Endothelial cell of umbilical vein (primary cell): Measurements from ENCODE around the gene ETAA1. TPM values are rescaled to one million over a fixed set of nuclear protein-coding genes. Genes with fewer than 3 reads are reported as not detected.

ENCODE experiments used
- BruUV-seq: library from RNA; stranded (reverse); fragments of 400-500 nt; replicated peaks from 2 replicates; lab custom pipeline; 2021; lab: Mats Ljungman, UMichigan
- CTCF ChIA-PET: fragments of 300-600, 350-600 bp; sonication (Branson Sonifier 250); formaldehyde crosslinking; loops from one replicate; lab custom pipeline; 2021; ENCODE audit warnings: antibody characterized with exemption, inconsistent platforms; lab: Charles Lee
- POLR2A ChIA-PET: fragments of 300-600, 350-600 bp; sonication (Branson Sonifier 250); formaldehyde crosslinking; loops from one replicate; lab custom pipeline; 2021; ENCODE audit warnings: antibody characterized with exemption, inconsistent platforms; lab: Charles Lee
- DNase-seq: peaks from one replicate; pipeline ENCODE4 v3.0.0-alpha.2; 2011; ENCODE audit warnings: low read depth, low spot score
- FAIRE-seq: peaks from 2 replicates; lab custom pipeline; 2011; peaks lifted over from hg19 to GRCh38; lab: Jason Lieb, UNC
- H2AFZ ChIP-seq: 2 replicates; pipeline ENCODE4 v1.6.0; 2012; ENCODE audit warnings: low read depth, low read length, control low read depth, inconsistent platforms
- H3K27ac ChIP-seq: 2 replicates; pipeline ENCODE4 v1.5.1; 2011; ENCODE audit warnings: low read depth, mild to moderate bottlenecking, control low read depth, low read length, moderate library complexity; ENCODE audit not compliant: insufficient read depth
- H3K27me3 ChIP-seq, 2 experiments: 2 replicates each; pipeline versions ENCODE4 v1.6.0 to v1.6.1; 2011; ENCODE audit warnings: low read length in 2 of 2, mixed read lengths in 1 of 2; ENCODE audit not compliant: control insufficient read depth in 2 of 2, insufficient read depth in 2 of 2
- H3K36me3 ChIP-seq, 2 experiments: 2 replicates in 1 of 2; 3 replicates in 1 of 2; pipeline ENCODE4 v1.5.1; 2011; ENCODE audit warnings: low read length in 2 of 2, mild to moderate bottlenecking in 1 of 2, moderate library complexity in 1 of 2; ENCODE audit not compliant: control insufficient read depth in 2 of 2, insufficient read depth in 2 of 2; ENCODE audit errors: extremely low read depth in 1 of 2
- H3K4me1 ChIP-seq: 3 replicates; pipeline ENCODE4 v1.5.1; 2011; ENCODE audit warnings: mild to moderate bottlenecking, low read length; ENCODE audit not compliant: control insufficient read depth, insufficient read depth; ENCODE audit errors: extremely low read depth
- H3K4me2 ChIP-seq: 2 replicates; pipeline ENCODE4 v1.6.1; 2011; ENCODE audit warnings: low read length, control low read depth, mixed read lengths; ENCODE audit not compliant: insufficient read depth
- H3K4me3 ChIP-seq, 3 experiments: fragments of 200-600 bp in 1 of 3; sonication (generic), shearing (Covaris generic) in 1 of 3; replicated peaks in 1 of 3; 2 replicates each; pipeline ENCODE4 v1.5.1; 2011 to 2016; ENCODE audit warnings: control low read depth in 3 of 3, low read length in 3 of 3, mild to moderate bottlenecking in 2 of 3, inconsistent platforms in 1 of 3, low read depth in 1 of 3, moderate library complexity in 1 of 3; ENCODE audit not compliant: insufficient read depth in 1 of 3
- H3K79me2 ChIP-seq: 2 replicates; pipeline ENCODE4 v1.6.0; 2012; ENCODE audit warnings: low read length, inconsistent platforms; ENCODE audit not compliant: control insufficient read depth, insufficient read depth
- H3K9ac ChIP-seq: replicated peaks from 2 replicates; pipeline ENCODE3; 2011; ENCODE audit warnings: low read length, control low read depth; ENCODE audit not compliant: insufficient read depth; ENCODE audit errors: extremely low read depth
- H3K9me1 ChIP-seq: replicated peaks from 3 replicates; pipeline ENCODE4 v1.6.0; 2011; ENCODE audit warnings: mild to moderate bottlenecking, low read length; ENCODE audit not compliant: control insufficient read depth, insufficient read depth; ENCODE audit errors: extremely low read depth
- H3K9me3 ChIP-seq: replicated peaks from 2 replicates; pipeline ENCODE4 v1.5.1; 2012; ENCODE audit warnings: low read length, inconsistent platforms; ENCODE audit not compliant: control insufficient read depth, insufficient read depth
- H4K20me1 ChIP-seq: replicated peaks from 2 replicates; pipeline ENCODE3; 2011; ENCODE audit warnings: mild to moderate bottlenecking, low read length; ENCODE audit not compliant: control insufficient read depth, insufficient read depth; ENCODE audit errors: extremely low read depth
- CTCF ChIP-seq, 2 donors: IDR thresholded peaks; 1 replicate in 1 of 2; 2 replicates in 1 of 2; pipeline ENCODE4 v1.5.1; 2011; ENCODE audit warnings: low read length in 2 of 2, mild to moderate bottlenecking in 2 of 2, moderate library complexity in 2 of 2, control low read depth in 1 of 2, inconsistent platforms in 1 of 2, low read depth in 1 of 2; ENCODE audit not compliant: insufficient read depth in 1 of 2; ENCODE audit errors: extremely low read depth in 1 of 2
- EZH2 ChIP-seq: IDR thresholded peaks from 2 replicates; pipeline ENCODE4 v1.6.1; 2012; ENCODE audit warnings: borderline replicate concordance, low read depth, mild to moderate bottlenecking, moderate library complexity, low read length, inconsistent platforms; ENCODE audit not compliant: severe bottlenecking
- FOS ChIP-seq: IDR thresholded peaks from 2 replicates; pipeline ENCODE4 v1.6.1; 2011; ENCODE audit warnings: mild to moderate bottlenecking, low read length, moderate library complexity, borderline replicate concordance; ENCODE audit not compliant: insufficient read depth
- GATA2 ChIP-seq: IDR thresholded peaks from 2 replicates; pipeline ENCODE4 v1.7.0; 2011; ENCODE audit warnings: low read depth, mild to moderate bottlenecking, moderate library complexity, mixed read lengths, low read length; ENCODE audit not compliant: insufficient read length, insufficient read depth
- JUN ChIP-seq: IDR thresholded peaks from 2 replicates; pipeline ENCODE4 v1.6.1; 2011; ENCODE audit warnings: borderline replicate concordance, low read depth; ENCODE audit not compliant: insufficient read length, insufficient read depth
- MAX ChIP-seq: IDR thresholded peaks from 2 replicates; pipeline ENCODE4 v1.6.1; 2011; ENCODE audit not compliant: insufficient read depth, insufficient read length
- MYC ChIP-seq: IDR thresholded peaks from one replicate; pipeline ENCODE4 v1.6.1; 2011; ENCODE audit warnings: mild to moderate bottlenecking, low read depth, low read length
- POLR2A ChIP-seq: IDR thresholded peaks from 2 replicates; pipeline ENCODE4 v1.6.1; 2012; ENCODE audit warnings: low read depth, mild to moderate bottlenecking, control low read depth, low read length
- POLR2AphosphoS5 ChIP-seq: IDR thresholded peaks from 2 replicates; pipeline ENCODE4 v1.6.1; 2012; ENCODE audit warnings: low read depth, mild to moderate bottlenecking, control low read depth, low read length, moderate library complexity; ENCODE audit not compliant: insufficient read depth
- dilution Hi-C: fragments of 300-500 bp; cut with MboI; formaldehyde crosslinking; loops from one replicate; pipeline ENCODE4 v1.15.0; 2019; ENCODE audit warnings: low sequenced_read_pairs; ENCODE audit not compliant: extremely low pct_ligation_motif_present
- intact Hi-C: fragments of 100-400 bp; cut with micrococcal nuclease; formaldehyde crosslinking; loops from one replicate; pipeline ENCODE4 v1.10.0; 2022
- polyA plus RNA-seq, 4 experiments: library from polyadenylated mRNA; depleted of rRNA in 3 of 4; stranded (reverse) in 3 of 4; unstranded in 1 of 4; fragments of >200 nt; gene quantifications; 2 replicates each; pipeline versions ENCODE4 v1.2.1 to v1.2.3, GENCODE V29; 2011 to 2012; ENCODE audit warnings: missing spikeins in 1 of 4
- total RNA-seq: library from RNA; stranded (reverse); gene quantifications from 2 replicates; pipeline ENCODE4 v1.2.3, GENCODE V29; 2021

The ETAA1 gene
- total and polyA plus RNA-seq, 2 donors (not counting 3 experiments of a cell fraction or from before 2014, with no cell fraction given) = 4.9 to 15.9 TPM

- FAIRE-seq (no peak), DNase-seq (no peak)
- H3K4me2 ChIP-seq = no peak overlapping the region
- H3K27ac ChIP-seq = no peak overlapping the region
- H4K20me1 ChIP-seq = no peaks in the 10 kb centered on the region
- no TSS peak for BruUV-seq
- TF ChIP-seq POLR2A (no peak), JUN (no peak), CTCF (IDR thresholded peaks at IDR 0.05; ENCODE audit: extremely low read depth in 1 of 2, insufficient read depth in 1 of 2, low read depth in 1 of 2, low read length in 2 of 2) (no peak), MAX (no peak), GATA2 (no peak), MYC (no peak), EZH2 (no peak), POLR2AphosphoS5 (no peak), FOS (no peak)
- no peak overlapping the region for H3K4me3 ChIP-seq
- H3K4me1 ChIP-seq = no peaks in the 10 kb centered on the region
- H3K27me3 ChIP-seq = no peaks in the 10 kb centered on the region
- ChIA-PET POLR2A (no interaction called here), CTCF (interaction anchor here (0.9 kb wide), 1 partner anchor 21 kb away, joined by 3 read pairs; no protein-coding TSS in a partner anchor)
- dilution Hi-C loops = no loop called here
- H3K79me2 ChIP-seq = no peaks in the 10 kb centered on the region
- H3K9me1 ChIP-seq = no peaks in the 10 kb centered on the region
- H3K9ac ChIP-seq = no peak overlapping the region
- intact Hi-C loops = no loop called here
- H3K36me3 ChIP-seq = no peaks in the 10 kb centered on the region
- no peaks in the 10 kb centered on the region for H3K9me3 ChIP-seq
- H2AFZ ChIP-seq = no peak overlapping the region
Observed at GRCh38 chr2:67457699-67458098, 60.6 kb downstream of the ETAA1 start.
